B cell (primary cell): ENCODE measurements around the gene DNAJC25. TPM values are rescaled to one million over a fixed set of nuclear protein-coding genes. Genes with fewer than 3 reads are reported as not detected.
A peak's percentile ranks its signal among the peaks of the same experiment; 100 is the strongest.

ENCODE experiments used
- ATAC-seq: fragments of 200-7000 bp; cut with Tn5 transposase; one replicate; pipeline ENCODE4 v1.10.0; 2021; ENCODE audit warnings: low read depth, mild to moderate bottlenecking, moderate number of reproducible peaks, moderate library complexity
- CTCF ChIA-PET: fragments of 350-600 bp; sonication (Branson Sonifier 250); formaldehyde crosslinking; loops from one replicate; lab custom pipeline; 2021; ENCODE audit warnings: antibody characterized with exemption, inconsistent platforms; lab: Charles Lee
- POLR2A ChIA-PET: fragments of 350-600 bp; sonication (Branson Sonifier 250); formaldehyde crosslinking; loops from one replicate; lab custom pipeline; 2021; ENCODE audit warnings: antibody characterized with exemption; lab: Charles Lee
- DNase-seq: peaks from one replicate; pipeline ENCODE4 v3.0.0; 2013
- H2AFZ ChIP-seq: 2 replicates; pipeline ENCODE4 v1.6.1; 2012; ENCODE audit warnings: mild to moderate bottlenecking, low read depth, low read length; ENCODE audit not compliant: insufficient read depth, poor library complexity, severe bottlenecking
- H3K27ac ChIP-seq, 2 donors: 1 replicate in 1 of 2; 2 replicates in 1 of 2; pipeline ENCODE4 v1.5.1; 2012 to 2013; ENCODE audit warnings: low read length in 2 of 2, mild to moderate bottlenecking in 2 of 2, moderate library complexity in 1 of 2
- H3K27me3 ChIP-seq, 4 experiments: fragments of 200-600 bp in 1 of 4; sonication (generic) in 1 of 4; replicated peaks in 1 of 4; 1 replicate in 2 of 4; 2 replicates in 2 of 4; pipeline versions ENCODE4 v1.6.1 to v1.7.0; 2013 to 2016; ENCODE audit warnings: low read length in 3 of 4, mild to moderate bottlenecking in 2 of 4, mixed read lengths in 1 of 4, moderate library complexity in 1 of 4; ENCODE audit not compliant: insufficient read depth in 4 of 4, control insufficient read depth in 3 of 4; ENCODE audit errors: control extremely low read depth in 1 of 4
- H3K36me3 ChIP-seq, 2 experiments: replicated peaks in 1 of 2; 1 replicate in 1 of 2; 2 replicates in 1 of 2; pipeline versions ENCODE4 v1.6.1 to v1.7.1; 2013; ENCODE audit warnings: low read length in 1 of 2; ENCODE audit not compliant: insufficient read depth in 2 of 2, control insufficient read depth in 1 of 2; ENCODE audit errors: control extremely low read depth in 1 of 2, extremely low read depth in 1 of 2
- H3K4me1 ChIP-seq, 2 donors: fragments of 200-600 bp in 1 of 2; sonication (generic) in 1 of 2; 1 replicate in 1 of 2; 2 replicates in 1 of 2; pipeline versions ENCODE4 v1.5.1 to v1.6.1; 2013 to 2017; ENCODE audit warnings: low read length in 2 of 2; ENCODE audit not compliant: control insufficient read depth in 2 of 2, insufficient read depth in 2 of 2
- H3K4me2 ChIP-seq: replicated peaks from 2 replicates; pipeline ENCODE3; 2012; ENCODE audit warnings: mild to moderate bottlenecking, low read depth, low read length; ENCODE audit not compliant: poor library complexity, severe bottlenecking
- H3K4me3 ChIP-seq, 5 experiments: fragments of 200-600 bp in 1 of 5; sonication (generic) in 1 of 5; 1 replicate in 3 of 5; 2 replicates in 2 of 5; pipeline versions ENCODE4 v1.5.1 to v1.7.0; 2011 to 2016; ENCODE audit warnings: low read length in 4 of 5, mild to moderate bottlenecking in 4 of 5, low read depth in 2 of 5, control low read depth in 1 of 5, moderate library complexity in 1 of 5; ENCODE audit not compliant: insufficient read depth in 1 of 5; ENCODE audit errors: control extremely low read depth in 1 of 5, extremely low read depth in 1 of 5
- H3K79me2 ChIP-seq: fragments of 200-600 bp; sonication (generic); one replicate; pipeline ENCODE4 v1.6.0; 2016; ENCODE audit warnings: low read length; ENCODE audit not compliant: control insufficient read depth, insufficient read depth
- H3K9ac ChIP-seq: fragments of 200-600 bp; sonication (generic); 2 replicates; pipeline ENCODE4 v1.6.1; 2017; ENCODE audit warnings: mild to moderate bottlenecking, low read length, moderate library complexity
- H3K9me3 ChIP-seq, 3 donors: one replicate each; pipeline versions ENCODE4 v1.6.1 to v1.7.1; 2013; ENCODE audit warnings: low read length in 2 of 3; ENCODE audit not compliant: control insufficient read depth in 2 of 3, insufficient read depth in 1 of 3; ENCODE audit errors: control extremely low read depth in 1 of 3
- H4K20me1 ChIP-seq: 2 replicates; pipeline ENCODE4 v1.6.0; 2012; ENCODE audit warnings: mild to moderate bottlenecking, low read length; ENCODE audit not compliant: insufficient read depth, control insufficient read depth, poor library complexity, severe bottlenecking
- H3K27ac Mint-ChIP-seq: one replicate; pipeline ENCODE4 v1.8.0; 2021; ENCODE audit warnings: mixed read lengths
- H3K27me3 Mint-ChIP-seq: one replicate; pipeline ENCODE4 v1.8.0; 2021; ENCODE audit warnings: mixed read lengths
- H3K4me1 Mint-ChIP-seq: one replicate; pipeline ENCODE4 v1.8.0; 2021; ENCODE audit warnings: mixed read lengths
- H3K4me3 Mint-ChIP-seq: one replicate; pipeline ENCODE4 v1.8.0; 2021; ENCODE audit warnings: mixed read lengths
- H3K9me3 Mint-ChIP-seq: one replicate; pipeline ENCODE4 v1.8.0; 2022; ENCODE audit warnings: mixed read lengths; ENCODE audit not compliant: insufficient read depth
- EZH2 ChIP-seq: IDR thresholded peaks from 2 replicates; pipeline ENCODE4 v1.6.1; 2012; ENCODE audit warnings: borderline replicate concordance, low read depth, mild to moderate bottlenecking, moderate library complexity, low read length; ENCODE audit not compliant: insufficient read depth, poor library complexity, severe bottlenecking
- WGBS: methylation state at CpG from one replicate; pipeline ENCODE4 v1.1.5; 2013; ENCODE audit warnings: missing lambda C conversion rate; ENCODE audit not compliant: insufficient coverage; 5-methylcytosine and 5-hydroxymethylcytosine counted together
- intact Hi-C: fragments of 100-400 bp; cut with micrococcal nuclease; formaldehyde crosslinking; loops from one replicate; pipeline ENCODE4 v1.10.0; 2022
- polyA plus RNA-seq: library from polyadenylated mRNA; depleted of rRNA; stranded (reverse); fragments of >200 nt; gene quantifications from 2 replicates; pipeline ENCODE4 v1.2.3, GENCODE V29; 2012
- total RNA-seq, 2 donors: library from RNA; stranded (reverse); fragments of 120-200 nt in 1 of 2; gene quantifications; 1 replicate in 1 of 2; 2 replicates in 1 of 2; pipeline versions ENCODE4 v1.2.3 to v1.2.4, GENCODE V29; 2013 to 2022
- TF ChIP-seq, protein P1 (sequence below): fragments of 200-600 bp; IDR thresholded peaks from one replicate; pipeline ENCODE4 v1.8.0; 2022; ENCODE audit warnings: antibody characterized with exemption, mild to moderate bottlenecking

The DNAJC25 gene
- total and polyA plus RNA-seq, 2 donors (not counting 1 experiment from before 2014, with no cell fraction given) = 3.1 to 4.1 TPM

DNA sequence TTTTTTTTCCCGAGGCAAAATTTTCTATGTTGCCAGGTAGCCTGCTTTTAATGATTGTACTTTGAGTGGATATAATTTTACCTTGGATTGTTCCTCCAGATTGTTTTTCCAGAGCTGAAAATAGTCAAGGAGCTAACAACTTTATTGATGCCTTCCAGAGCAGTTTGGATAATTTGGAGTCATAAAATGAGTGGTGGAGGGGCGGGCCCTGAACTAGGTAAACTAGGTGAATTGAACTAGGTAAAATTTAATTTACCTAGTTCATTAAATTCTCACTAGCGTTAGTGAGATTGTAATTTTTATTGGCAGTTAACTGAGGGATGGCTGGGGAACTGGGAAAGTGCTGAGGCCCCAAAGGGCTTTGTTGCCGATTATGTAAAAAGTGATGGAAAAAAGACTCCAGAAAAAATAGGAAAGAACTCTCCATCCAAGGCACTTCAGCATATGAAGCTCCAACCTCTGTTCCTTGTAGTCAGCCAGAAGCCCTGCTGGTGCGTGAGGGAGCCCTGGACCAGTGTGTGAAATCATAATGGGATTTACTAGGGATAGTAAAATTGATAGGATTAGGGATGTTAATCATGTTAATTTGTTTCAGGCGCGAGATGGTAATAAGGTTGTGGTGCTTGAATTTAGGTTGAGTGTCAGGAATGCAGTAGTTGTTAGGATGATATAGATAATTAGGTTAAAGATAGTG lies 1.7 kb downstream of the DNAJC25 start:
- Mint-ChIP-seq H3K4me1 (peaks cover 39% of the 10 kb centered on the region), H3K9me3 (no peaks in the 10 kb centered on the region), H3K27ac (no peak overlapping the region), H3K27me3 (no peaks in the 10 kb centered on the region), H3K4me3 (peak overlapping the region; percentile 98)
- Histone ChIP-seq H3K36me3 (no peaks in the 10 kb centered on the region), H3K4me3 (no peak overlapping the region), H3K9ac (no peak overlapping the region), H2AFZ (no peak overlapping the region), H3K4me2 (peak overlapping the region; percentile 82), H3K27me3 (no peaks in the 10 kb centered on the region), H3K27ac (no peak overlapping the region), H3K9me3 (no peaks in the 10 kb centered on the region), H3K4me1 (peaks cover 15 to 17% of the 10 kb centered on the region in 2 donors), H4K20me1 (peaks cover 3% of the 10 kb centered on the region), H3K79me2 (peaks cover 54% of the 10 kb centered on the region)
- DNase-seq = no peak
- ChIA-PET POLR2A (no interaction called here), CTCF (no interaction called here)
- WGBS = 64% methylated on average over 3 of the region's 7 CpGs
- no peak for TF ChIP-seq EZH2
- TF ChIP-seq, protein P1, sequence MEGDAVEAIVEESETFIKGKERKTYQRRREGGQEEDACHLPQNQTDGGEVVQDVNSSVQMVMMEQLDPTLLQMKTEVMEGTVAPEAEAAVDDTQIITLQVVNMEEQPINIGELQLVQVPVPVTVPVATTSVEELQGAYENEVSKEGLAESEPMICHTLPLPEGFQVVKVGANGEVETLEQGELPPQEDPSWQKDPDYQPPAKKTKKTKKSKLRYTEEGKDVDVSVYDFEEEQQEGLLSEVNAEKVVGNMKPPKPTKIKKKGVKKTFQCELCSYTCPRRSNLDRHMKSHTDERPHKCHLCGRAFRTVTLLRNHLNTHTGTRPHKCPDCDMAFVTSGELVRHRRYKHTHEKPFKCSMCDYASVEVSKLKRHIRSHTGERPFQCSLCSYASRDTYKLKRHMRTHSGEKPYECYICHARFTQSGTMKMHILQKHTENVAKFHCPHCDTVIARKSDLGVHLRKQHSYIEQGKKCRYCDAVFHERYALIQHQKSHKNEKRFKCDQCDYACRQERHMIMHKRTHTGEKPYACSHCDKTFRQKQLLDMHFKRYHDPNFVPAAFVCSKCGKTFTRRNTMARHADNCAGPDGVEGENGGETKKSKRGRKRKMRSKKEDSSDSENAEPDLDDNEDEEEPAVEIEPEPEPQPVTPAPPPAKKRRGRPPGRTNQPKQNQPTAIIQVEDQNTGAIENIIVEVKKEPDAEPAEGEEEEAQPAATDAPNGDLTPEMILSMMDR = no peak
- intact Hi-C loops = loop anchor here (10.0 kb wide), 2 partner anchors 1642 to 1772 kb away; partner anchors contain the start of genes ALAD, CDC26 and PRPF4
- no peak for ATAC-seq

DNA sequence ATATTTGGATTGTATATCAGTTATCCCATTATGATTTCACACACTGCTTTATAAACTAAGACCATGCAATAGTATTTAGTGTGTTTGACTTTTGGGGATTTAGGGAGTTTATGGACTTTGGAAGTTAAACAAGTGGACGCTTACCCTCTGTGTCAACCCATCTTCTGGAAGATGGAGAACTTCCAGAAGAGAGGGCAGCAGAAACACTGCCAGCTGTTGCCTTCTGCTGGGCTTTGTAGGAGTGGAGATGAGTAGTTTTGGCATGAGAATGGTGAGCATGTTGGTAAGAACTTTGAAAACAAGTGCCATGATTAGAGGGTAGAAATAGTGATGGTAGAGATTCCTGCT lies 2.2 kb downstream of the DNAJC25 start:
- Histone ChIP-seq H3K4me3 (no peak overlapping the region), H3K4me2 (no peak overlapping the region), H3K36me3 (no peaks in the 10 kb centered on the region), H3K4me1 (peaks cover 15 to 17% of the 10 kb centered on the region in 2 donors), H3K9me3 (no peaks in the 10 kb centered on the region), H3K27me3 (no peaks in the 10 kb centered on the region), H3K9ac (no peak overlapping the region), H4K20me1 (peaks cover 9% of the 10 kb centered on the region), H3K27ac (no peak overlapping the region), H2AFZ (no peak overlapping the region), H3K79me2 (peaks cover 57% of the 10 kb centered on the region)
- ChIA-PET POLR2A (no interaction called here), CTCF (no interaction called here)
- Mint-ChIP-seq H3K27me3 (no peaks in the 10 kb centered on the region), H3K4me1 (peaks cover 39% of the 10 kb centered on the region), H3K4me3 (peak overlapping the region; percentile 98), H3K27ac (no peak overlapping the region), H3K9me3 (no peaks in the 10 kb centered on the region)
- no peak for DNase-seq
- intact Hi-C loops = loop anchor here (10.0 kb wide), 2 partner anchors 1641 to 1771 kb away; partner anchors contain the start of genes ALAD, CDC26 and PRPF4
- WGBS = no CpG with 5 or more reads among the region's 1 CpG
- no peak for TF ChIP-seq EZH2
- TF ChIP-seq, protein P1 = no peak
- no peak for ATAC-seq
